ENCODE measurements around the gene ANKRD35. TPM values are rescaled to one million over a fixed set of nuclear protein-coding genes. Genes with fewer than 3 reads are reported as not detected.

ANKRD35 gene
- total RNA-seq, 1 experiment from 2014 or later = 2.7 TPM

DNA sequence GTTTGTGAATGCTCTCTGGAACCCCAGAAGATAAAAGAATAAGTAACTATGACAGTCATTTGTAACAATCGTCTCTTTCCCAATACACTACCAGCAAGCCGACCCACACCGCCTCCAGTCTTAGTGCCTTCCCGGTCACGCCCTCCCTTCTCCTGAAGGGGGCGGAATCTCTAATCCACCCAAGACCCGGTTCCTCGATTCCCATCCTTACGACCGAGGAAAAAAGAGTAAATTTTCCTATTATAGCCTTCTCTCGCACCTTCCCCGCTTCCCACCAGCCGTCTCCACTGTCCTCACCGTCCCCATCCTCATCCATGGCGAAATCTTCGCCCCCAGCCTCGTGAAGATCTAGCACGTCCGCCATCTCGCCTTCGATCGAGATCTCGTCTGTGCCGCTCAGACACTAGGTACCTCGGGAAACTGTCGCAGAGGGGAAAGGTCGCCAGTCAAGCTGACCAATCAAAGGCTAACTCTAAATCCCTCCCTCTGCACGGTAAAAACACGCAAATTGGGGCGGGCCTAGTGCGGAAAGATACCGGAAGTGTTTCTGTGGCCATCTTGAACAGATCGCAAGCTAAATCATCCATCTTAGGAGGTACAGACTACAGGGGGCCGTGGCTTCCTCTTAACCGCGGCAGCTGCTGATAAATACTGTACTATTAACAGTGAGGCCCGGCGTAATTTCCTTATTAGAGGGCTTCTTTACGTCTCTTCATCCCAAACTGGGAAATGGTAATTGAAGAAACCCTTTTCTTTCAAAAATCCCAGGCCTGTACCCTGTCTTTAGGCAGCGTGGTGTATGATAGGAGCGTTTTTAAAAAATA is 41.6 kb upstream of the ANKRD35 start, which contains the start of gene RBM8A (continued):
- TF ChIP-seq AFF4 (CRISPR knock-in tag; IDR thresholded peaks at IDR 0.05; ENCODE audit: borderline replicate concordance) (no peak), CDX4 (CRISPR knock-in tag; IDR thresholded peaks at IDR 0.05; ENCODE audit: borderline replicate concordance) (no peak), CTCF (IDR thresholded peaks at IDR 0.05) (peak; percentile 23; the same call in 1 of the 2 replicates), JAZF1 (CRISPR knock-in tag; IDR thresholded peaks at IDR 0.05) (no peak), ETV6 (CRISPR knock-in tag; IDR thresholded peaks at IDR 0.05) (no peak; the same call in 1 of the 2 replicates), JUN (CRISPR knock-in tag; IDR thresholded peaks at IDR 0.05) (no peak), ZNF317 (CRISPR knock-in tag; IDR thresholded peaks at IDR 0.05; ENCODE audit: borderline replicate concordance, low read depth) (no peak), TEAD4 (CRISPR knock-in tag; IDR thresholded peaks at IDR 0.05) (no peak), FOXJ3 (CRISPR knock-in tag; IDR thresholded peaks at IDR 0.05; ENCODE audit: borderline replicate concordance) (no peak), MXD4 (CRISPR knock-in tag; IDR thresholded peaks at IDR 0.05; ENCODE audit: borderline replicate concordance) (no peak), MAX (CRISPR knock-in tag; IDR thresholded peaks at IDR 0.05) (peak; percentile 84), ZNF423 (CRISPR knock-in tag; IDR thresholded peaks at IDR 0.05) (no peak), ATF1 (CRISPR knock-in tag; IDR thresholded peaks at IDR 0.05) (0 out of 2 replicates have a peak, but pooled peaks have one; percentile 23), NR2C2 (CRISPR knock-in tag; IDR thresholded peaks at IDR 0.05) (peak; percentile 90)
- TF ChIP-seq, protein P1, sequence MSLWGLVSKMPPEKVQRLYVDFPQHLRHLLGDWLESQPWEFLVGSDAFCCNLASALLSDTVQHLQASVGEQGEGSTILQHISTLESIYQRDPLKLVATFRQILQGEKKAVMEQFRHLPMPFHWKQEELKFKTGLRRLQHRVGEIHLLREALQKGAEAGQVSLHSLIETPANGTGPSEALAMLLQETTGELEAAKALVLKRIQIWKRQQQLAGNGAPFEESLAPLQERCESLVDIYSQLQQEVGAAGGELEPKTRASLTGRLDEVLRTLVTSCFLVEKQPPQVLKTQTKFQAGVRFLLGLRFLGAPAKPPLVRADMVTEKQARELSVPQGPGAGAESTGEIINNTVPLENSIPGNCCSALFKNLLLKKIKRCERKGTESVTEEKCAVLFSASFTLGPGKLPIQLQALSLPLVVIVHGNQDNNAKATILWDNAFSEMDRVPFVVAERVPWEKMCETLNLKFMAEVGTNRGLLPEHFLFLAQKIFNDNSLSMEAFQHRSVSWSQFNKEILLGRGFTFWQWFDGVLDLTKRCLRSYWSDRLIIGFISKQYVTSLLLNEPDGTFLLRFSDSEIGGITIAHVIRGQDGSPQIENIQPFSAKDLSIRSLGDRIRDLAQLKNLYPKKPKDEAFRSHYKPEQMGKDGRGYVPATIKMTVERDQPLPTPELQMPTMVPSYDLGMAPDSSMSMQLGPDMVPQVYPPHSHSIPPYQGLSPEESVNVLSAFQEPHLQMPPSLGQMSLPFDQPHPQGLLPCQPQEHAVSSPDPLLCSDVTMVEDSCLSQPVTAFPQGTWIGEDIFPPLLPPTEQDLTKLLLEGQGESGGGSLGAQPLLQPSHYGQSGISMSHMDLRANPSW (CRISPR knock-in tag; conservative IDR thresholded peaks at IDR 0.05; ENCODE audit: low read depth) = no peak

DNA sequence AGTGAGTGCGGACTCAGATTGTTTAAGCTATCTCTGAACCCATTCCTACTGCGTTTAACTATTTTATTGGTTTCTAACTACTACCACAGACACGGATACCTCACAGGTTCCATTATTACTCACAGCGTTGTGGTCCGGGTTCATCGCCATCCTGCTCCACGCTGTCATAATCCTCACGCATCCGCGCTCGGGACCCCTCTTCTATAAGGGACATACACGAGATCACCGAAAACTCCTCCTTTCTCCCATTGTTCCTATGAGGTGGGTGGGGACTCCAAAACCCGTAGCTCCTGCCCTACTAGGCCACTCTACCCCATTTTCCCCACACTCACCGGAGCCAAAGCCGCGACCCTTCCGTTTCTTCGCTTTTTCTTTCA is 41.0 kb upstream of the ANKRD35 start:
- H3K4me3 Mint-ChIP-seq = no peak overlapping the region
- H3K9me3 Mint-ChIP-seq = no peaks in the 10 kb centered on the region
- CTCF ChIA-PET = interaction anchor here (1.0 to 2.3 kb wide), 12 partner anchors 8 to 81 kb away, joined by 3 to 22 read pairs (median 8); partner anchors contain the start of genes ANKRD34A, ANKRD35, ITGA10 and LIX1L
- H3K4me1 Mint-ChIP-seq = peaks cover 14% of the 10 kb centered on the region
- peak; percentile 16 for ATAC-seq
- no peaks in the 10 kb centered on the region for H3K27me3 Mint-ChIP-seq (ENCODE audit: low read depth)
- DNase-seq (ENCODE audit: low spot score) = no peak
- H3K36me3 Mint-ChIP-seq = peaks cover 8% of the 10 kb centered on the region
- POLR2A ChIA-PET = interaction anchor here (1.0 to 2.6 kb wide), 9 partner anchors 10 to 111 kb away, joined by 3 to 24 read pairs (median 6); partner anchors contain the start of genes ANKRD34A, LIX1L, NUDT17 and PIAS3
- no peak overlapping the region; the same call in 1 of the 2 replicates for H3K27ac Mint-ChIP-seq
- no peak for TF ChIP-seq RORB (CRISPR knock-in tag; IDR thresholded peaks at IDR 0.05)
- TF ChIP-seq JUN (CRISPR knock-in tag; IDR thresholded peaks at IDR 0.05) = no peak

Measured in WTC11 (cell line).